G401.6 (cell line): ENCODE data around the gene OR6S1.
"Not testable (repeated sequence)": the region's sequence is repeated elsewhere in the genome, so short reads cannot be mapped to it uniquely, and the experiment has no call there.

Experiments used
- FAIRE-seq: peaks from 2 replicates; lab custom pipeline; 2012; peaks lifted over from hg19 to GRCh38; lab: Jason Lieb, UNC

Gene OR6S1

GRCh38 chr14:20631023-20631879 lies 10.2 kb downstream of the OR6S1 start:
- FAIRE-seq, result peak; percentile 90

- peak; percentile 88 for FAIRE-seq
These were observed 11.0 kb downstream of the OR6S1 start for GRCh38 chr14:20630340-20631022.

DNA sequence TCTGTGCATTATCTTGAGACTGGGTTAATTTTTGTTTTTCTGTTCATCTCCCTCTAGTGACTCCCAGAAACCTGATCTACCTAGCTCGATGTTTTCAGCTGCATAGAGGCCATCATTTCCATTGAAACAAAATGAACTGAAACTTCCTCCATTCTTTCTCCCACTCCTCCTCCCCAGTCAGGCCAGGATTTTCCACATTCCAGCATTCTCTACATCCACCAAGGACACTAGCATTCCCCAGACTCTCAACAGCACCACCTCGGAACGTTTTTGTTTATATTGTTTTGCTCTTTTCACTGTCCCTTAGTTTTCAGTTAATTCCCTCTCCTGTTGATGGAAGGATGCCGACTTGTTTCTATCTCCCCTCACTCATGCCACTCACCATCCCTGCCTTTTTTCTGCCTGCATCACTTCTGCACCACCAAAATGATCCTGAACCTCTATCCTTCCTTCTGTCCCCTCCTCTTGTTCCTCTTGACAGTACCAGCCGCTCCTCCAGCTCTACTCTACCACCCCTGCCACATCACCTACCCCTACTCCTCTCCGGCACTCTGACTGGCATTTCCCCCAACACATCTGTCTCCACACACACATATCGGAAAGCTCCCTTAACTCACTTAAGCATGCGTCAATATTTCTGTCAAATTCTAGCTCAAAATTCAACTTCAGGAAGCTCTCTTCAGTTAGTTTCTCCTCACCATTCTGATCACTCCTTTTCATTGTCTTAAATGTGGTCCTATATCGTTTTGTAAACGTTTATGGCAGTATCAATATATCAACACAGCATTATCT lies 13.2 kb downstream of the OR6S1 start:
- no peak for FAIRE-seq

- no peak for FAIRE-seq
These were observed 14.0 kb downstream of the OR6S1 start for GRCh38 chr14:20627346-20628027.

- FAIRE-seq, result no peak
These were observed 15.2 kb downstream of the OR6S1 start for GRCh38 chr14:20626274-20626673.

DNA sequence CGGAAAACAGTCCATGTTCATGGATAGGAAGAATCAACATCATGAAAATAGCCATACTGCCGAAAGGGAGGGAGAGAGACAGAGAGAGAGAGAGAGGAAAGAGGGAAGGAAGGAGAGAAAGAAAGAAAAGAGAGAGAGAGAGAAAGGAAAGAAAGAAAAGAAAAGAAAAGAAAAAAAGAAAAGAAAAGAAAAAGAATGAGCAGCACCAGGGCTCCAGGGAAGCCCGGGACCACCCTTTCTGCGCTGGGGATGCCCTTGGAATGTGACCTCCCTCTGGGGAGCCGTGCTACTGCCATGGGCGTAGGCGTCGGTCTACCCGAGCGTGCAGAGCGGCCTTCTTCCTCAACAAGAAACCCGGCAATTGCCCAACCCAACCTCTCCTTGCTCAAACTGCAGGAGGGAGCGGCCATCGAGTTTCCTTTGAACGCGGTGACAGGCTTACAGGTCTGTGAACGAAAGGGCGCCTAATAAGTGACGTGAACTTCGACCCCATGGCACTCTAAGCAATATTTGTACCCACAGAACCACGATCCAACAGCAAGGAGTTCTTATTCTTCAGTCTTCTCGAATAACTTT lies 16.9 kb downstream of the OR6S1 start:
- peak; percentile 11 for FAIRE-seq

- FAIRE-seq, result no peak
These were observed 17.7 kb downstream of the OR6S1 start for GRCh38 chr14:20623798-20624197.

DNA sequence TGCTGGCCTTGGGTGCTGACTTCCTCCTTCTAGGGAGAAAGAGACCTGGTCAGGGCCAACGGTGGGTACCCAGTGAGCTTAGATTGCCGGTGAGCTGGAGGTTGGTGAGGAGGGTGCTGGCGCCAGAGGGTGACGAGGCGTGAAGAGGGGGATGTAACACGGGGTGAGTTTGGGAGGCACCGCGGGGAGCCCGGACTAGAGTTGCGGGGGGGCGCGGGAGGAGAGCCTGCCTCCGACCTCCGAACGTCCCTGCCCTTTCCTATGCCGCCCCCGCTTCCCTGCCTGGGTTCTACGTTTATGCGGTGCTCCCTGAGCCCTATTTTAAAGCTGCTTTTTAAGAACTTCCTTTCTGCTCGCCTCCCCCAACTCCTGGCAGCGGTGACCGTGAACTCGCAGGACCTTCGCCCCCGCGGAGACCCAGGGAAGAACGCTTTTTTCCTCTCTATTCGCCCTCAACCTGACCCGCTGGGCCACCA lies 18.6 kb downstream of the OR6S1 start:
- FAIRE-seq, result no peak

DNA sequence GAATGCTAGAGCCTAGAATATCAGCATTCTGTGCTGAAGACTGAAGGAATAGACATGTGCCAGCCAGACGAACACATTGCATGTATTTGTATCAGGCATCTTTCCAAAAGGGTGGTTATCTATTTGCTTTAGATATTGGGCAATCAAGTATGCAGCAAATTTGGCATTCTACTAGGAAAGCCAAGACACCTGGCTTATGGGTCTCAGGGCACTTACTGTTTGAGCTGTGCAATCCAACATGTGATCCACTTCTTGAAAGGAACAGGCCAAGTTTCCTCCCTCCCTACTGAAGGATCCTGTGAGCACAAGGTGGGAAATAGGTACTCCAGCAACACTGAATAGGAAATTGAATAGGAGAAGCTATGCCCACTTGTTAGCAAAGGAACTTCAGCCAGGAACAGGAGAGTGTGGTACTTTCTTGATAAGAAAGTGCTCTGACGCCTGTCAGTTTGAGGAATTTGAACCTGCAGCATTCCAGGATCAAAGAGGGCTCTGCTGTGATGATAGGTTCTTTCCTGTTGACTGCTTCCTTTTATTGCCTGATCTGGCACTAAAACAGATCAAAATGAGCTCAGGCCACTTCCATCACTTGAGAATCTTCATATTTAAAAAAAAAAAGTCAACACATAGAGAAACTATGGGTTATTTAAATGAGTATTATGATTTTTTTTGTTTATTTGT lies 20.6 kb downstream of the OR6S1 start:
- no peak for FAIRE-seq

DNA sequence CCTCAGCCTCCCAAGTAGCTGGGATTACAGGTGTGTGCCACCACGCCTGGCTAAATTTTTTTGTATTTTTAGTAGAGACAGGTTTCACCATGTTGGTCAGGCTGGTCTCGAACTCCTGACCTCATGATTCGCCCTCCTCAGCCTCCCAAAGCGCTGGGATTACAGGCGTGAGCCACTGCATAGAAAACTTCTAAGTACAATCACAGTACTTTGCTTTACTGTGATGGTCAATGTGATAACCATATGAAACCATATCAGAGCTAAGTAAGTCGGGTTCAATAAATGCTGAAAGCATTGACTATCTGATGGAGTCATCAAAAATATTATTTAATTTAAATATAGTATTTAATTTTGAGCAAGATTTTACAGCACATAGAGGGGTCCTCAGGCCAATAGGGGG lies 21.8 kb downstream of the OR6S1 start:
- FAIRE-seq, result not testable (repeated sequence)

- FAIRE-seq, result no peak
These were observed 23.2 kb downstream of the OR6S1 start for GRCh38 chr14:20618271-20618749.

DNA sequence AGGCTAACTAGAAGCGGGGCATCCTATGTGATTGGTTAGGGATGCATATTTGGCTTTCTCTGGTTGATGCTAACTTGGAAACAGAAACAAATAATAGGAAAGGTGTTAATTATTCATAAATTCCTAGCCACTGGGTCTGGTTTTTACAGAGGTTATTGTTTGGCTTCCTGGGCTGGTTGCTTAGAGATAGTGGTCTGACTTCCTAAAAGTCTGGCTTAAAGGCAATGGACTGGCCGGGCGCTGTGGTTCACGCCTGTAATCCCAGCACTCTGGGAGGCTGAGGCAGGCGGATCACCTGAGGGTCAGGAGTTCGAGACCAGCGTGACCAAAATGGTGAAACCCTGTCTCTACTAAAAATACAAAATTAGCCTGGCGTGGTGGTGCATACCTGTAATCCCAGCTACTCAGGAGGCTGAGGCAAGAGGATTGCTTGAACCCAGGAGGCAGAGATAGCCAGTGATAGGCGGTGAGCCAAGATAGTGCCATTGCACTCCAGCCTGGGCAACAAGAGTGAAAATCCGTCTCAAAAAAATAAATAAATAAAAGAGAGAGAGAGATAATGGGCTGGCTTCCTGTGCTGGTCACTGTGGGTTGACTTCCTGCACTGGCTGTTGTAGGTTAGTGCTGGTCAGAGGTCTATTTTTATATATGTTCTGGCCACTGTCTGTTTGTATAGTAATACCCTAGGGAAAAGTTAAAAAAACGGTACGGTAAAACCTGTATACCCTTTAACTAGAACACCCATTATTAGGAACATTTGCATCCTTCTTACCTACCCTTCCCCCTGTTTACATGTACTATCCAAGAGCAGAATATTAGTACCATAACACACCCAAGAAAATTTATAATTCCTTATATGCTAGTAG lies 24.1 kb downstream of the OR6S1 start:
- no peak for FAIRE-seq

DNA sequence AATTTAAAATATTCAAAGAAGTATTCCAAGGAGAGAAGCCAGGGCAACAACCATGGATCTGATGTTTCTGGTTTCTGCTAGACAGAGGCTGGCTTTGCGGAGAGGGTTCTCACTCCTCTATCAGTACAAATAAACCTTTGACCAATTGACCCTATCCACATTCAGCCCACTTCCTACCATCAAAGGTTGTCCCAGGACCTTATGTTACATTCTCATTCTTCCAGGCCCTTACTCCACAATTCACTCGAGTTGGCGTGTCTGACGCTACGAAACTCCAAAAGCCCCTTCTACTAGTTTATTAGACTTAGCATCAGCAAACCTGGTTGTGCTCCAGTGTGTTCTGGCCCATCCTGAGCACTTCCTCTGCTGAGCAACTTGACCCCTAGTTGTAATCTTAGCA lies 25.5 kb downstream of the OR6S1 start:
- FAIRE-seq, result no peak

DNA sequence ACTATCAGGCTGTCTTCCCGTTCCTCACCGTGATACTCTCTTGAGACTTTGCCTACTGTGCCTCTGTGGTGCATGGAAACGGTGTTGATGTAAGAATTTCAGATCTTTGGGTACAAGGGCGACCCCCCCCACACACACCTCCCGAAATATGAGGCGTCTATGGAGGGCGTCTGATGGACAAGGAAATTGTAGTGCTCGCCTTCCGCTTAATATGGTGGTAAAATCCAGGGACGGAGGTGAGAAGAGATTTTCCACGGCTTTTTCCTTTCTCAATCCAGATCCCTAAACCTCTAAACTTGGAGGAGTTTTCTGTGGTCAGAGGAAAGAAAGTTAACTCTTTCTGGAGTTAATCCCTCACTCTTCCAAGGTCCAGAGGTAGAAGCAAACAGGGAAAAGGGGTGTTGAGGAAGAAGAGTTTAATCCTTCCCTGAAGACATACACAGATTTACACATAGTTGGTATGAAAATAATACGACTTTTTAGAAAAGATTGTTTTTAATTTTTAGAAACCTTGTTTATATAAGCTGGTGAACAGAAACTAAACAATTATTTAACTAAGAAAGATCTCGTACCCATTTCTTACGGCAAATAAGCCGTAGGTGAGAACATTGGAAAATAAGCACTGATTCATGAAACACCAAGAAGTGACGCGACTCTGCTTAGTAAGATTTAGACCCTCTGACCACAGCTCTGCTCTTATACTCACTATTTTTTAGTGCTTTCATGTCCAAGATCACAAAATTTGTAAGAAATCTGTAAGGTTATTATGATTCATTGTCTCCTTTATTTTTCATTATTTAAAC lies 27.3 kb downstream of the OR6S1 start:
- peak; percentile 6 for FAIRE-seq

DNA sequence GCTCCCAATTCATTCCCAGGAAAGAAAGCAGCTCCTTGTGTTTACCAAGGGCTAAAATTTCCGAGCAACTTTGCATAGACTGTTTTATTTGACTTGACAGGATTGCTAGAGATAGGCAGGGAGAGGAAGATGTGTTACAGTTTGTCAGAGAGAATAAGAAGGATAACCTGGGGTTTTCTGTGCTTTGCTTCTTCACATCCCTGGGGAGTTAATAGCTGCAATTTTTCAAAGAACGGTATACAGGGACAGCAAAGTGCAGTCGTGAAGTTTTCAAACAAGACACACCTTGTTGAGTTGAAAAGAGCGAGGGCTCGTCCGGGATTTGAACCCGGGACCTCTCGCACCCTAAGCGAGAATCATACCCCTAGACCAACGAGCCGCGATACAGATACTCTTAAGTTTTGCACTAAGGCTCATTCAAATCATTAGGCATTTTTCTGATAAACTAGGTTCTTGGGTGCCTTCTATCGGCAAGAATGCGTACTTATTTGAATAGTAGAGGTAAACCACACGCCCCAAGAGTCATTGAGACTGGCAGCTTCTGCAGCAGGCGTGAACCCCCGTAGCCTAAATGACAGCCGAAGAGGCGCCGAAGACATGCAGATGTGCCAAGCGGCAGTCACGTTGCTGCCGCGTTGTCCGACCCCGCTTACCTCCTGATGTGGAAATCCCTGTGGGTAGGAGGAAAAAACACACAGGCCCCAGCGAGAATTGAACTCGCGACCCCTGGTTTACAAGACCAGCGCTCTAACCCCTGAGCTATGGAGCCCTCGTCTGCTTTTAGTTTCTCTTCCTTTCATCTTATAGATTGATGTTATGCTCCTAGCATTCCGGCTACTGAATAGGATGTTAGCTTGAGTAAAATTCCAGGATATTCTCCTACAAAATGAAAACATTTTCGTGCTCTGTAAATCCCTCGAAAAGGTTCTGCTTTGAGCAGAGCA lies 28.1 kb downstream of the OR6S1 start:
- FAIRE-seq, result peak; percentile 98

- FAIRE-seq, result no peak
These were observed 29.1 kb downstream of the OR6S1 start for GRCh38 chr14:20612403-20612802.

DNA sequence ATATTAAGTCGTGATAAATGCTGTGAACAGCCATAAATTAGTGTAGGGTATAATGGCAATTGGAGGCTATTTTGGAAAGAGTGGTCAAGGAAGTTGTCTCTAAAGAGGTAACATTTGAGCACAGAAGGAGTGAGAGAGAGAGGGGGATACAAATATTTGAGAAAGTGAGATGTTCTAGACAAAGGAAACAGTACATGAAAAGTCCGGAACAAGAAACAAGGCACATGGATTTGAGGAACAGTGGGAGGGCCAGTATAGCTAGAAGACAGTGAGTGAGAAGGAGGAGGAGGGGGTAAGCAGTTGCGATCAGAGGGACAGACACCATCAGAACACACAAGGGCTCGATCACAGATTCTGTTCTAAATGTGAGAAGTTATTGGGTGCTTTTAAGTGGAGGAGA lies 30.2 kb downstream of the OR6S1 start:
- FAIRE-seq, result no peak
